ENCODE data around the gene PBX3. TPM values are rescaled to one million over a fixed set of nuclear protein-coding genes. Genes with fewer than 3 reads are reported as not detected.

PBX3 gene
- total RNA-seq, 1 donor, result 38.1 TPM

DNA sequence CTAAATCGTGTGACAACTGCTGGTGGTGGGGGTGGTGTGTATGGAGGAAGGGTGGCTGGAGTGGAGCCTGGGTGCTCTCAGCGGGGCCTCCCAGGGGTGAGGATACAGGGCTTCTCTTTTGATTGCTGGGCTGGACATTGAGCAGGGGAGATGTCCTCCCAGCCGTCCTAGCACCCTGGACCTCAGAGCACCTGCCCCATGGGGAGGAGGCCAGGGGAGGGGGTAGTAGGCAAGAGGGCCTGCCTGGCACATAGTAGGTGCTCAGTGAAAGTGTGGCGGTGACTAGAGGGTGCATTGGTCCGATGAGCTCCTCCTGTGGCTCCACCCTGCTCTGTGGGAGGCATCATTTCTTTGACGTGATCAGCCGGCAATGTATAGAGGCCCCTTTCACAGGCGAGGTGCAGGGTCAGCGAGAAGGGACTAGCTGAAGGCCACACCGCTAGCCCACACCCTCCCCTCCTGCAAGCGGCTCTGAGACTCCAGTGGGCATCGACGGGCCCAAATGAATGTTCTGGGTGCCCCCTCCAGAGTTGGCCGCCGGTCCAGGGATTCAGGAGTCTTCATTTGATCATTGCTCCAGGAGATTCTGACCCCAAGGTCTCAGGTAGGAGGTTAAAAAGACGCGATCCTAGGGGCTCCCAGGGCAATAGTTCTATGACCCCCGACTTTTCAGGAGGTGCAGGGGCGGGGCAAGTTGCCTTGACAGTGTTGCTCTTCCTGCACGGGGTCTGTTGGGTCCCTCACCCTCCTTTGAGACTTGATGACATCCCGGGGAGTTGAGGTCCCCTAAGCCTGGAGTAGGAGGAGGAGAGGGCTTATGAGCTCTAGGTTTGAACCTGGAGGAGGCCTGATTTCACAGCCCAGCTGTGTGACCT, 255.5 kb downstream of the PBX3 start:
- no peak overlapping the region for H3K4me3 ChIP-seq (ENCODE audit: low read length)
- no peaks in the 10 kb centered on the region for H3K27me3 ChIP-seq (ENCODE audit: insufficient read depth, low read length)
- no peaks in the 10 kb centered on the region for H3K4me1 ChIP-seq (ENCODE audit: insufficient read depth, low read length)
- no peaks in the 10 kb centered on the region for H3K9me3 ChIP-seq (ENCODE audit: low read depth, low read length)

GRCh38 chr9:126009047-126009446, 261.9 kb downstream of the PBX3 start:
- Histone ChIP-seq H3K9me3 (ENCODE audit: low read depth, low read length) (no peaks in the 10 kb centered on the region), H3K4me3 (ENCODE audit: low read length) (no peak overlapping the region), H3K27me3 (ENCODE audit: insufficient read depth, low read length) (no peaks in the 10 kb centered on the region), H3K4me1 (ENCODE audit: insufficient read depth, low read length) (no peaks in the 10 kb centered on the region)

DNA sequence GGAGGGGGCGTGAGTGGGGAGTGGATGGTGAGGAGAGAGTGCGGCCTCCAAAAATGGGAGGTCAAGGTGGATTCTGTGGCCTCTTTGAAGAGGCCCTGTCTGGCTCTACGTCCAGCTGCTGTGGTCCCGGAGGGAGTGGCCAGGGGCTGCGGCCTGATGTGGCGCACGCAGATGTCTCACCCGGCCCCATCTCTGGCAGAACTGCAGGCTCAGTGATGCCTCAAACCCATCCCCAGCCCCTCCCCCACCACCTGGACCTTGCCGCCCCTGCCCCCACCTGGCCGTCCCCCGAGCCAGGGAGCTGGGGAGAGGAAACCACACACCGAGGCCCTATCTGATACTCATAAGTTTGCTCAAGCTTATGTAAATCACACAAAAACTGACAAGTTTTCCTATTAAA, 267.6 kb downstream of the PBX3 start:
- H3K9me3 ChIP-seq (ENCODE audit: low read depth, low read length), result no peaks in the 10 kb centered on the region
- no peaks in the 10 kb centered on the region for H3K4me1 ChIP-seq (ENCODE audit: insufficient read depth, low read length)

DNA sequence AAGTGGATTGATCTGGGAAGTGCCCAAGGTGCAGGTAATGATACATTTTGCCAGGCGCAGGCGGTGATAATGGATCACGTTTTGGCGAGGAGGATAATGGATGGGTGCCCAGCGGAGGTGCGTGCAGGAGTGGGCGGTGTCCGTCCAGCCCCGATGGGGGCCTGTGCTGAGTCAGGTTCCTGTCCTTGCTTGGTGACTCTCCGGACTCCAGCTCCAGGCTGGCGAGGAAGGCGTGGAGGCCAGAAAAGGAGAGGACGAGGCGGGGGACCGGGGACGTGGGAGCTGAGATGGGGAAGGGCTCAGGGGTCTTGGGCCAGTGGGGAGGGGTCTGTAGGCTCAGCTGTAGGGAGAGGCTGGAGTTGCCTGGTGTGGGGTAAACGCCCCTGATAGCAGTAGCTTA, 268.3 kb downstream of the PBX3 start:
- no peaks in the 10 kb centered on the region for H3K9me3 ChIP-seq (ENCODE audit: low read depth, low read length)
- no peak overlapping the region for H3K4me3 ChIP-seq (ENCODE audit: low read length)
- H3K27me3 ChIP-seq (ENCODE audit: insufficient read depth, low read length), result no peaks in the 10 kb centered on the region
- no peaks in the 10 kb centered on the region for H3K4me1 ChIP-seq (ENCODE audit: insufficient read depth, low read length)

More for the DNA sequence above, 267.6 kb downstream of the PBX3 start:
- Histone ChIP-seq H3K4me3 (ENCODE audit: low read length) (no peak overlapping the region), H3K27me3 (ENCODE audit: insufficient read depth, low read length) (no peaks in the 10 kb centered on the region)

DNA sequence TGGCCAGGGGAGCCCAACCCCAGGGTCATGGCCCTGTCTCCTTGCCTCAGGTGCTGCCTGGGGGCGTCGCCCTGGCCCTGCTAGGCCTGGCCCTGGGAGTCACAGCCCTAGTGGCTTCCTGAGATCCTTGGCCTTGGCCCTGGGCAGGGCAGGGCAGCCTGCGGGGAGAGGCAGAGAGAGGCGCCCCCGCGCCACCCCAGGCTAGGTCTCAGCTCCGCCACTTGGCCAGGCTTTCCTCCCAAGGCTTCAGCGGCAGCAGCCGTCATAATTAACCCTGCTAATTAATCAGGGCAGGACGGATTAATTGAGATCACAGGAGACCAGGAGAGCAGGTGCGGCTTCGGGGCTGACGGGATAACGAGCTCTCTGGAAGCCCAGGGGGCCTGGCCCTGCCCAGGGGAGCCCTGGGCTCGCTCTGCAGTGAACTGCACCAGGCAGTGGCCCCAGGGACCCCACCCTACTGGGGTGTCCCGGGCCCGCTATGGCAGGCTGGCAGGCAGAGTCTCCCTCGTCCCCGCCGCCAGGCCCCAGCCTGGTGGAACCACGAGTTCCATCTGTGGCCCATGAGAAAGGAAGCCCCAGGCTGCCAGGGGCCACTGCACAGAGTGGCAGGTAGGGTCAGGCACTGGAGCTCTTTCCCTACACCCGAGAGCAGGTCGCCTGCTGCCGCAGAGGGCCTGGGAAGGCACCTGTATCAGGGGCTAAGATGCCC, 269.6 kb downstream of the PBX3 start:
- no peaks in the 10 kb centered on the region for H3K27me3 ChIP-seq (ENCODE audit: insufficient read depth, low read length)
- no peaks in the 10 kb centered on the region for H3K4me1 ChIP-seq (ENCODE audit: insufficient read depth, low read length)

More for the DNA sequence above, 269.6 kb downstream of the PBX3 start:
- Histone ChIP-seq H3K9me3 (ENCODE audit: low read depth, low read length) (no peaks in the 10 kb centered on the region), H3K4me3 (ENCODE audit: low read length) (no peak overlapping the region)

Other genes starting within 250 kb of the PBX3 start
- gene MAPKAP1, start 40.2 kb upstream of the PBX3 start, total RNA-seq, result 41.0 TPM

Data from mononuclear cell (primary cell).